ENCODE results near the gene MREG.
"Not testable (repeated sequence)": the region's sequence is repeated elsewhere in the genome, so short reads cannot be mapped to it uniquely, and the experiment has no call there.

MREG gene

DNA sequence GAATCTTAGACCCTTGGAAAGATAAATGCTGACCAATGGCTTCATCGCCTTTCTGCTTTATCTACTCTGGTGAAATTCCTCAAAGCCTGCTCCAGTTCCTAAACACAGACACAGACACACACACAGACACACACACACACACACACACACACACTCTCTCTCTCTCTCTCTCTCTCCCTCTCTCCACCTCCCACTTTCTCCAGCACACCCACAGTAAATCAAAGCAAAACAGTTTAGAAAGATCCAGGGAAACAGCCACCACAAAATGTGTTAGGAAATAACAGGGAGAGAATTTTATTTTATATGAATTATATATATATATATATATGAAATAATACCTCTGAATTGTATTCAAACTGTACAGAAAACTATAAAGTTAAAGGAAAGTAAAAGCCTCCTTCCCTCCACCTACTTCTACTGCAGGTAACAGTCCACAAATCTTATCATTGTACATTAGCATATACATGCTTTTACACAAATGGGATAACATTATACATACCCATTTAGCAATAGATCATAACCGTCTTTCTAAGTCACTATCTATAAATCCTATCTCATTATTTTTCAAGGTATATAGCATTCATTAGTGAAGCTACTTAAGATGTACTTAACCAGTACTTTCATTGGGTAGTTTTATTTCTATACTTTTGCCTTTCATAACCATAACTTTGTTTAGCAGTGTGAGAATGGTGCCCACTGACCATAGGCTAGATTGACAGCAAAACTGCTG lies 38.5 kb downstream of the MREG start:
- no peak overlapping the region for H3K4me3 ChIP-seq (ENCODE audit: low read depth, low read length)
- CTCF ChIA-PET = interaction anchor here (1.2 to 2.5 kb wide), 2 partner anchors 24 to 48 kb away, joined by 3 to 10 read pairs; no protein-coding TSS in a partner anchor
- TF ChIP-seq, protein P1, sequence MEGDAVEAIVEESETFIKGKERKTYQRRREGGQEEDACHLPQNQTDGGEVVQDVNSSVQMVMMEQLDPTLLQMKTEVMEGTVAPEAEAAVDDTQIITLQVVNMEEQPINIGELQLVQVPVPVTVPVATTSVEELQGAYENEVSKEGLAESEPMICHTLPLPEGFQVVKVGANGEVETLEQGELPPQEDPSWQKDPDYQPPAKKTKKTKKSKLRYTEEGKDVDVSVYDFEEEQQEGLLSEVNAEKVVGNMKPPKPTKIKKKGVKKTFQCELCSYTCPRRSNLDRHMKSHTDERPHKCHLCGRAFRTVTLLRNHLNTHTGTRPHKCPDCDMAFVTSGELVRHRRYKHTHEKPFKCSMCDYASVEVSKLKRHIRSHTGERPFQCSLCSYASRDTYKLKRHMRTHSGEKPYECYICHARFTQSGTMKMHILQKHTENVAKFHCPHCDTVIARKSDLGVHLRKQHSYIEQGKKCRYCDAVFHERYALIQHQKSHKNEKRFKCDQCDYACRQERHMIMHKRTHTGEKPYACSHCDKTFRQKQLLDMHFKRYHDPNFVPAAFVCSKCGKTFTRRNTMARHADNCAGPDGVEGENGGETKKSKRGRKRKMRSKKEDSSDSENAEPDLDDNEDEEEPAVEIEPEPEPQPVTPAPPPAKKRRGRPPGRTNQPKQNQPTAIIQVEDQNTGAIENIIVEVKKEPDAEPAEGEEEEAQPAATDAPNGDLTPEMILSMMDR (IDR thresholded peaks at IDR 0.05; ENCODE audit: insufficient read depth, low read length, missing control alignments) = no peak
- POLR2A ChIA-PET = no interaction called here
- DNase-seq (ENCODE audit: low read depth, low spot score) = no peak

DNA sequence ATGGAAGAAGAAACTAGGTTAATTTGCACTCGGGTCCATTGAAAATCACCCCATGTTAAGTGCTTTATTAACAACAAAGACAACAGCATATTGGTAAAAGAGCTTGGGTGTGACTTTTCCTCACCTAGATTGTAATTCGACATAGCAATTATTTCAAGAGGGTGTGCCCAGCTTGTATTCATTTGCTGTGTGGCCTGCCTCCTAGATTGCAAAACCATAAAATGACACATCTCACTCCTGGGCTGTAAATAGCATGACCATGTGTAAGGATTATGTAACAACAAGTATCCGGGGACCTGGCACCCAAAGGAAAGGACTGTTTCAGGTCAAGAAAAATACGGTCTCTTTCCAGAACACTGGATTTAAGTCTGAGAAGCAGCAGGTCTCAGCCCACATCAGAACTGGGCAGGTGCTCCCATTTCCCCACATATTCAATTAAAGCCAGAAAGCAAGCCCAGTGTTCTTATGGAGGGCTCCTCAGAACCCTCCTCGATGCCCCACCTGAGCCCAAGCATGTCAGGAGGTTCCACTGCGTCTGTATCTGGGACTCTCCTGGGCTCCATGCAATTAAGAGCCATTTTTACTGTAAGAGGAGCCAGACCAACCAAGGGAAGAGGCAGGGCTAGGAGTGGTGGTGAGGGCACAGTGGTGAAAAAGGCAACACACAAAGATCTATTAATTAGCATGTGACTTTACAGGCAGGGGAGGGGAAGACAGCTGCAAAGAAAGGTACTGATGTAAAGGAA lies 39.2 kb downstream of the MREG start:
- ChIA-PET POLR2A (no interaction called here), CTCF (interaction anchor here (1.4 to 2.5 kb wide), 2 partner anchors 12 to 23 kb away, joined by 3 to 10 read pairs; no protein-coding TSS in a partner anchor)
- TF ChIP-seq, protein P1 (IDR thresholded peaks at IDR 0.05; ENCODE audit: insufficient read depth, low read length, missing control alignments) = no peak
- no peak for DNase-seq (ENCODE audit: low read depth, low spot score)
- no peak overlapping the region for H3K4me3 ChIP-seq (ENCODE audit: low read depth, low read length)

DNA sequence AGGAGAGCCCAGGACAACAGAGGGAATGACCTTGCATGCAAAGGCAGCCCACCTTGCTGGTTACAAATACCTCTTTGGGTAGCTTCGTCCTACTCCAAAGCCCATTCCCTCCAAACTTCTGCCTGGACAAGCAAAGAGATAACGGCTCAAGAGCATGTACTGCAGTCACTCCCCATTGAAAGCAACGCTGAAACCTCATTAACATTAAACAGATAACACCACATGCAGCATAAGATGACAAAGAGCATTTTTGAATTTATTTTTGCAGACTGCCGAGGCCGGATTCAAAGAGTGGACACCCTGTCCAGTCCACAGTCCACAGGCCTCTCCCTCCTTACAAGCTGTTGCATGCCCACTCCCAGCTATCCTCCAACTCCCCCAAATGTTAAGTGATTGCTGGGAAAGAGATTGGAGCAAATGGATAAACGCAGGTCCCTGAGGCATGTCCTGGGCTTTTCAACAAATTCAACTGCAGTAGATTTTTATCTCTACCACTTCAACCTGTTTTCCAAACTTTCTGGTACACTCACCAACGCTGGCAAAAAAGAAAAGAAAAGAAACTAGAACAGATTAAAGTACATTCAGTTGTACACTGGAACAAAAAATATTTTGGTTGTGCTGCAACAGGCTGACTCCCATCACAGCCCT lies 40.1 kb downstream of the MREG start:
- no peak for DNase-seq (ENCODE audit: low read depth, low spot score)
- ChIA-PET CTCF (interaction anchor here (1.4 to 2.5 kb wide), 2 partner anchors 13 to 22 kb away, joined by 3 to 10 read pairs; no protein-coding TSS in a partner anchor), POLR2A (no interaction called here)
- no peak overlapping the region for H3K4me3 ChIP-seq (ENCODE audit: low read depth, low read length)
- TF ChIP-seq, protein P1 (IDR thresholded peaks at IDR 0.05; ENCODE audit: insufficient read depth, low read length, missing control alignments) = no peak

DNA sequence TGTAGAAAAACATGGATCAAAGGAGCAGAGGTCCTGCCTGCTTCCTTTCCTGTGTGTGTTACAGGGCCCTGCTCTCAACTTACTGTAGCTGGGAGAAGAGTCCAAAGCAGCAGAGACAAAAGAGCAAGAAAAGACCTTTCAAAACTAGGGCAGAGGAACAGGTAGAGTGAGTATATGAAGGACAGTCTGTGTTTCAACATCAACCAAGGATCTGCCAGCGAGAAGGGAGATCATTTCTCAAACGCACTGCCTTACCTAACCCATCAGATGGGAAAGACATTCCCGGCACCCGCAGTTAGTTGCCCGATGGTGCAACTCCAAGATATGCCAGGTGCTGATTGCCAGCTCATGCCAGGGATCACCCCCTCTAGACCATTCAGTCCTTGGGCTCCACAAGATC lies 41.7 kb downstream of the MREG start:
- H3K4me3 ChIP-seq (ENCODE audit: low read depth, low read length) = no peak overlapping the region
- CTCF ChIA-PET = interaction anchor here (1.0 to 1.5 kb wide), 2 partner anchors 19 to 52 kb away, joined by 3 read pairs; no protein-coding TSS in a partner anchor
- POLR2A ChIA-PET = no interaction called here
- no peak for DNase-seq (ENCODE audit: low read depth, low spot score)
- TF ChIP-seq, protein P1 (IDR thresholded peaks at IDR 0.05; ENCODE audit: insufficient read depth, low read length, missing control alignments) = no peak

DNA sequence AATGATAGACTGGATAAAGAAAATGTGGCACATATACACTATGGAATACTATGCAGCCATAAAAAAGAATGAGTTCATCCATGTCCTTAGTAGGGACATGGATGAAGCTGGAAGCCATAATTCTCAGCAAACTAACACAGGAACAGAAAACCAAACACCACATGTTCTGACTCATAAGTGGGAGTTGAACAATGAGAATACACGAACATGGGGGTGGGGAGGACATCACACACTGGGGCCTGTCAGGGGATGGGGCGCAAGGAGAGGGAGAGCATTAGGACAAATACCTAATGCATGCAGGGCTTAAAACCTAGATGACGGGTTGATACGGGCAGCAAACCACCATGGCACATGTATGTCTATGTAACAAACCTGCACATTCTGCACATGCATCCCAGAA lies 42.5 kb downstream of the MREG start:
- POLR2A ChIA-PET; DNase-seq (ENCODE audit: low read depth, low spot score); H3K4me3 ChIP-seq (ENCODE audit: low read depth, low read length): not testable (repeated sequence)
- CTCF ChIA-PET = interaction anchor here (1.0 to 1.5 kb wide), 2 partner anchors 18 to 53 kb away, joined by 3 read pairs; no protein-coding TSS in a partner anchor

DNA sequence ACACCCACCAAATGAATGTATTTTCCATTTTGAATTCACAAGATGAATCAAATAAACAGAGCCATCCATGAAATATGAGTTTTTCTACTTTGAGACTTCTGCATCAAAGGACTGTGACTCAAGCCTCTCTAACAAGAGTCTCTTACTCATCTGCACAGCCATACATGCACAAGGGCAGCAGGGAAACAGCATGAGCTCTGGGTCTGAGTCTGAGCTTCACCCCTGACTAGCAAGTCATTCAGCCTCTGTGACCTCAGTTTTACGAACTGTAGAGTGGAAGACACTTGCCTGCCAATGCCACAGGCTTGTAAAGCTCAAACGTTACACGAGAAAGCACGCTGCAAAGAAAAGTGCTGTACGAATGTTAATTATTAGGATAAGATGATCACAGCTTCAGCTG lies 42.9 kb downstream of the MREG start:
- no peak overlapping the region for H3K4me3 ChIP-seq (ENCODE audit: low read depth, low read length)
- DNase-seq (ENCODE audit: low read depth, low spot score) = no peak
- TF ChIP-seq, protein P1 (IDR thresholded peaks at IDR 0.05; ENCODE audit: insufficient read depth, low read length, missing control alignments) = no peak
- ChIA-PET CTCF (interaction anchor here (1.0 to 1.5 kb wide), 2 partner anchors 18 to 53 kb away, joined by 3 read pairs; no protein-coding TSS in a partner anchor), POLR2A (interaction anchor here (0.5 kb wide), 1 partner anchor 111 kb away, joined by 3 read pairs; the partner anchor contains the start of genes PECR and TMEM169)
